Measurements from ENCODE around the gene HPSE2.

The HPSE2 gene

GRCh38 chr10:98410135-98410743 is 825.4 kb downstream of the HPSE2 start:
- DNase-seq (ENCODE audit: low spot score): no peak

- no peak for DNase-seq (ENCODE audit: low spot score)
These were observed 826.9 kb downstream of the HPSE2 start for GRCh38 chr10:98408799-98409198.

GRCh38 chr10:98407744-98408241 is 827.9 kb downstream of the HPSE2 start:
- DNase-seq (ENCODE audit: low spot score): no peak
